Measurements from ENCODE around the gene HPN.
"Not testable (repeated sequence)": the region's sequence is repeated elsewhere in the genome, so short reads cannot be mapped to it uniquely, and the experiment has no call there.

Gene HPN

DNA sequence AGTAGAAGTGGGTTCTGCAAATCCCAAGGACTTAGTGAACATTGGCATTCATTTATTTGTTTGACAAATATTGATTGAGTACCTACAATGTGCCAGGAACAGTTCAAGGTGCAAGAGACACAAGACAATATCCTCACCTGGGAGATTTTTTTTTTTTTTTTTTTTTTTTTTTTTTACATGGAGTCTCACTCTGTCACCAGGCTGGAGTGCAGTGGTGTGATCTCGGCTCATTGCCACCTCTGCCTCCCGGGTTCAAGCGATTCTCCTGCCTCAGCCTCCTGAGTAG lies 13.0 kb upstream of the HPN start:
- DNase-seq, result not testable (repeated sequence)

DNA sequence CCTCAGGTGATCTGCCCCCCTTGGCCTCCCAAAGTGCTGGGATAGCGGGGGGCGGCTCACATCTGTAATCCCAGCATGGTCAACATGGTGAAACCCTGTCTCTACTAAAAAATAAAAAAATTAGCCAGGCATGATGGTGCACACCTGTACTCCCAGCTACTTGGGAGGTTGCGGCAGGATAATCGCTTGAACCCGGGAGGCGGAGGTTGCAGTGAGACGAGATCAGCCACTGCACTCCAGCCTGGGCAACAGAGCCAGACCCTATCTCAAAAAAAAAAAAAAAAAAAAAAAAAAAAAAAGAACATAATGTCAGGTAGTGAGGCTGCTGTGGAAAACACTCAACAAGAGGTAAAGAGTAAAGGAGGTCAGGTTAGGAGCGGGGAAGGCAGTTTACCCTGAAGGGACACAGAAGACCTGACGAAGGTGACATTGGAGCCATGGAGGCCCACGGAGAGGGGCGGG lies 12.2 kb upstream of the HPN start:
- DNase-seq, result not testable (repeated sequence)

DNA sequence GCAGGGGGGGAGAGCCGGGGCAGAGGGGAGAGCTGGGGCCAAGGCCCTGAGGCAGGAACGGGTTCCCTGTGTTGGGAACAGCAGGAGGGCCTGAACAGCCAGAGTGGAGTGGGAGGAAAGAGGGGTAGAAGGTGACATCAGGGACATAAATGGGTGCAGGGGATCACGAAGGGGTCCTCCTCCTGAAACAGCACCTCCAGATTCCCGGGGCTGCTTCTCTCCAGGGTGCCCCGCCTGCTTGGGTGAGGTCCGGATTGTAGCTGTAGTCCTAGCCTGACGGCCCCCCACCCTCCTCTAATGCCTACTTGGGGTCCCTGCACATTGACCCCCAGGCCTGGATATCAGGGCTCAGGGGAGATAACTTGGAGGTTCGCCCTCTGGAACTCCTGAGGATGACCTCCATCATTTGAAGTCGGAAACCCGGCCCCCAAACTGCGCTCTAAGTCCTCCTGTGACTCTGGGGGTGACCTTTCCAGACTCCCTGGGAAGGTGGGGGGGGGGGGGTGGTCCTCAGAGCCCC lies 11.7 kb upstream of the HPN start:
- no peak for DNase-seq

DNA sequence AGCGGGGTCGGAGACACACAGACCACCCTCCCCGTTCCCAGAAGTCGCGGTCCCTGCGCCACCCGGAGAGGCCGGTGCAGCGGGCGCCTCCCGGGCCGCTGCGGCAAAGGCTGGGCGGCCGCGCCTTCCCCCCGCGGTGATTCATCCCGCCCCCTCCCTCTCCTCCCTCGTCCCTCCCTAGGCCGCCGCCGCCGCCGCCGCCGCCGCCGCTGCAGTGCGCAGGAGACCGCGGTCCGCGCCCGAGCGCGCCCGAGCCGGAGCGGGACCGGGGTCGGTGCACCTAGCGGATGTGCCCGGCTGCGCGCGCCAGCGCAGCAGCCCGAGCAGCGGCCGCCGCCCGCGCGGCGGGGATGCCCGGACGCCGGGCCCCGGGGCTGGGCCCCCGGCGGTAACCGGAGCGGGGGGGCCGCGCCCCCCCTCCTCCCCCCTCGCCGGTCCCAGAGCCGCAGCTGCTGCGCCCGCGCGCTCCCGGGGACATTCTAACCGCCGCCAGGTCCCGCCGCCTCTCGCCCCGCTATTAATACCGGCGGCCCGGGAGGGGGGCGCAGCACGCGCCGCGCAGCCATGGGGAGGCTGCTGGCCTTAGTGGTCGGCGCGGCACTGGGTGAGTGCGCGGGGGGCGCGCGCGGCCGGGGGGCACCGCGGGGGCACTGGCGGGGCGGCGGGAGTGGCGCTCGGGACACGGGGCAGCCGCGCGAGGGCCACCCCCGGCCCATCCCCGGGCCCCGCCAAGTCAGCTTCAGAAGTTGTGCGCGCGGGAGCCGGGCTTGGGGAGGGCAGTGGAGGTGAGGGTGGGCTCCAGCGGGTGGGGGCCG lies 11.1 kb upstream of the HPN start, which contains the start of gene SCN1B:
SCN1B (plus strand) TSS at position 214 of the 815 bp plus-strand sequence; CDS start at position 565, 351 bp downstream.
- peak; percentile 12 for DNase-seq

DNA sequence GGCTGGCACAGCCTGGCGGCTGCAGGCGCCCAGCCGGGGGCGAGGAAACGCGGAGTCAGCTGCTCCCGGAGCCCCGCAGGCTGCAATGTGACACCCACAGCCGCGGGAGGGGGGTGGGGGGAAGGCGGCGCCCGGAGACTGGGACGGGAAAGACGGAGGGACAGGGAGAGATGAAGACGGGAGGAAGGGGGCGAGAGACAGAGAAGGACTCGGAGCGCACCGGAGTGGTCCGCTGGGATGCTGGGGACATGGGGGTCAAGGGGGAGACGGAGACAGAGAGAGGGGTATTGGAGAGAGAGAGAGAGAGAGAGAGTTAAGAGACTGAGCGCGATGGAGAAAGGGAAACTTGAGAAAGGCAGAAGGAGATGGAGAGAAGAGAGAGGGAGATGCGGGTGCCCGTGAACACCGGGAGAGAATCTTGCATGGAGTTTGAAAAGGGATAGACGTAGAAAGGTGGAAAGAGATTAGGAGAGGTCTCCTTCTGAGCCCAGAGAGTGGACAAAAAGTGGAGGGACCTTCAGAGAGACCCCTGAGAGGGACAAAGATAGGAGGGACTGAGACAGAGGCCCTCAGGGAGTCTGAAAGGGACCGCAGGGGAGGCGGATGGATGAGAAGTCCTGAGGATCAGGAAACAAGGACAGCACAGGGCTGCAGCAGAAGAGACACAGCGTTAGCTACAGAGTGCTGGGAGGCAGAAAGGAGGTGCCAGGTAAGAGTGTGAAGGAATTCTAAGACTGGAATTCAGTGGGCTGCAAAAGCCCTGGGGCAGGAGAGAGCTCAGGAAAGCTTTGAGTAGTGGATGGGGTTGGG lies 10.2 kb upstream of the HPN start:
- peak; percentile 45 for DNase-seq

DNA sequence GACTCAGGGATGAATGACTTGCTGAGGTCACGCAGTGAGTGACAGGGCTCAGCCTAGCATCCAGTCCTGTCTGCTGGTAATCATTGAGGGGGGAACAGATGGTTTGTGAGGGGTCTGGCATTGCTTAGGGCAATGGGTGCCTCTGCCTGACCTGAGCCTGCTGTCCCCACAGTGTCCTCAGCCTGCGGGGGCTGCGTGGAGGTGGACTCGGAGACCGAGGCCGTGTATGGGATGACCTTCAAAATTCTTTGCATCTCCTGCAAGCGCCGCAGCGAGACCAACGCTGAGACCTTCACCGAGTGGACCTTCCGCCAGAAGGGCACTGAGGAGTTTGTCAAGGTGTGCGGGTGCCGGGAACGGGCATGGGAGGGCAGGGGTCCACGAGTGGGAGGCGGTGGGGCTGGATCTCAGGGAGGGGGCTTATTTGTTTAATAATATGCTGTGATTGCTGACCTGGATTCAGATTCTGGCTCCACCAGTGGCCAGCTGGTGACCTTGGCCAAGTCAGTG lies 9.1 kb upstream of the HPN start:
- no peak for DNase-seq

DNA sequence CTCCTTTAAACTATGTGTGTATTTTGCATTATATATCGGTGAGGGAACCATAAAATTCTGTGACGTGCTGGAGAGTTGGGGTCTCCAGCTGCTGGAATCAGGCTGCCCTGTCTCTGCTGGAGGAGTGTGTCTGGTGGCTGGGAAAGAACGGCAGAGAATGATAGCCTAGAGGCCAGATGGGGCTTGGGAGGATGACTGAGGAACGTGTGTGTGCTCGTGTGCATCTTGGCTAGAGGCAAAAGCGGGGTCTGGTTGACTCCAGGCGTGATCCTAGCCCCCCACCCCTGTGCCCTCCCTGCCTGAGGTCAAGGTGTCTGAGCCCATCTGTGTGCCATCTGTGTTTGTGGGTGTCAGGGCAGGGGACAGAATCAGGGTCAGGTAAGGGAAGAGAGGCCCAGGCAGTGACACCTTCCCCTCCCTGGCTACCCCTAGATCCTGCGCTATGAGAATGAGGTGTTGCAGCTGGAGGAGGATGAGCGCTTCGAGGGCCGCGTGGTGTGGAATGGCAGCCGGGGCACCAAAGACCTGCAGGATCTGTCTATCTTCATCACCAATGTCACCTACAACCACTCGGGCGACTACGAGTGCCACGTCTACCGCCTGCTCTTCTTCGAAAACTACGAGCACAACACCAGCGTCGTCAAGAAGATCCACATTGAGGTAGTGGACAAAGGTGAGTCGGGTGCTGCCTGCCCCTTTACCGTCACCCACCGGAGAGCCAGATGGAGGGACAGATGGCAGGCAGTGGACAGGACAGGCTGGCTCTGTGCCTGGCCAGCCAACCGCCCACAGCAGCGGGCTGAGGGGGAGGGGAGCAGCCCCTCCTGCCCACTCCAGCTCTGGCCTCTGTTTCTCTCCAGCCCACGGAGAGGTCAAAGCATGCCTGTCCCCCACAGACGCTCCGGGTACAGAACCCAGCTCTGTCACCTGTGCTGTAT lies 8.2 kb upstream of the HPN start:
- DNase-seq, result no peak

DNA sequence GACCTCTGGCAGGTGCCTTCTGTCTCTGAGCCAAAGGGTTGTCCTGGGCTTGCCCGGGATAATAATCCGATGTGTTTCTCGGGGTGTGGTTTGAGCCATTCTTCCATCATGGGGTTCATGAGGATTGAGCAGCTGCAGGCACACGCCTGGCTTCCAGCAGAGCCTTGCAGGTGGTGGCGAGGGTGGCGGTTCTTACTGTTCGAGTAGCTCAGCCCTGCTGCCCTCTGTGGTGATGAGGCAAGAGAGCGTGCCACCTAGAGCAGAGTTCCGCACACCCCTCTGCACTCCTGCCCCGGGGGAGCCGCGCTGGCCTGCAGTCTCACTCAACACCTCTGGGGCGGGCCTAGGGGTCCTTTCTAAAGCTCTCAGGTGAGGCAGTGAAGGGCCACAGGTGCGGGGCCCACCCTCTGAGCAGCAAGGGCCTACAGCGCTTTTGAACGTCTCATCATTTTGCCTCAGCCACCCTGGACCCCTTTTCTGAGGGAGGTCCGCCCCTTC lies 7.5 kb upstream of the HPN start:
- DNase-seq, result no peak

DNA sequence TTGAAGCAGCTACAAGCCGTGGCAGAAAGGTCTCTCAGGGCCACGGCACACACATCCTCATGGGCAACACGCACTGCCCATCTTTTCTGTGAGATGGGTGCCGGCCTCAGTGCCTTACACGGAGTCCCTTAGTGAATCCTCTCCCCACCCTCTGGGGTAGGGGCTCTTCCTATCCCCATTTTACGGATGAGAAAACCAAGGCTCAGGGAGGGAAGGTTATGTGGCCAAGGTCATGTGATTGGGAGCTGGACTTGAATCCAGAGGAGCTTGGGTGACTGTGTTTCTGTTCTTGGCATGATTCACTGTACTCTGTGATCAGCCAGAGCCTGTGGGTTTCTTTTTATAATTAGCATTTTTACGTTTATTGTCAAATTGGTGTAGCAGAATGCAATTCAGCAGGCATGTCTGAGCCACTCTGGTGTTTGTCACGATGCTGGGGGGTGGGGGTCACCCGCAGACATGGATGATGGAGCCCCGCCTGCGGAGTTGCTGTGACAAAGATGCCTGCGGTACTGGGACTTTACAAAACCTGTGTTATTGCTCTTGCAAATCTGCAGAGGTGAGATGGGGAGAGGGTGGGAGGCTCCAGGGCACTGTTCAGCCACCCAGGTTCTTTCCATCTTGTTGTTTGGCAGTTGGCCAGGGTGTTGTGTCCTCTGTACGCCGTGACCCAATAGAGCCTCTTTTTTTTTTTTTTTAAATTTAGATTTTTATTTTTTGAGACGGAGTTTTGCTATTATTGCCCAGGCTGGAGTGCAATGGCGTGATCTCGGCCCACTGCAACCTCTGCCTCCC lies 6.7 kb upstream of the HPN start:
- DNase-seq, result no peak

DNA sequence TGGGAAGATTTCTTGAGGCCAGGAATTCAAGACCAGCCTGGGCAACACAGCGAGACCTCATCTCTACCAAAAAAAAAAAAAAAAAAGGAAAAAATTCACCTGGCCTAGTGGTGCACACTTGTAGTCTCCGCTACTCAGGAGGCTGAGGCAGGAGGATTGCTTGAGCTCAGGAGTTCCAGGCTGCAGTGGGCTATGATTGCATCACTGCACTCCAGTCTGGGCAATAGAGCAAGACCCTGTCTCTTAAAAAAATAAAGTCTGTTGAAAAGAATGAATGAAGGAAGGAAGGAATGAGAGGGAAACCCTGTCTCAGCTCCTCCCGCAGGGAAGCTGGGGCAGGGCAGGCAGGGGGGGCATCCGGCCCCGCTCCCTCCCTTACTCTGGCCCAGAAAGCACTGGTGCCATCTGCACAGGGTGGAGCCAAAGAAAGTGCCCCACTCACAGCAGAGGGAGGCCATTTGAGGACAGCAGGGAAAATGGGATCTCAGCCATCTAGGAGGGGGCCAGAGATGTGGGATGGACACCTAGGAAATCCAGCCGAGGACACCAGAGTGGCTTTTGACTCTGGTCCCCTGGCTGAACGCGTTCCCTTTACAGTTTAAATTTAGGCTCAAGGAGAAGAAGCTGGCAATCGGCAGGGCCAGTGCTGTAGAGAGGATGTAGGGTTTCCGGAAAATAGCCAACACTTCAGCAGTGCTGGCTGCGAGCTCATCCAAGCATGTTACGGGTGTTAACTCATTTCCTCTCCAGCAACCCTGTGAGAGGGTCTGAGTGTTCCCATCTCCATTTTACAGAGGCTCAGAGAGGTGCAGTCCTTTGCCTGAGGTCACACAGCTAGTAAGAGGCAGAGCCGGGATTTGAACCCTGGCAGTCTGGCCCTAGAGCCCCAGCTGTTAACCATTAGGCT lies 3.6 kb upstream of the HPN start:
- peak; percentile 87 for DNase-seq

DNA sequence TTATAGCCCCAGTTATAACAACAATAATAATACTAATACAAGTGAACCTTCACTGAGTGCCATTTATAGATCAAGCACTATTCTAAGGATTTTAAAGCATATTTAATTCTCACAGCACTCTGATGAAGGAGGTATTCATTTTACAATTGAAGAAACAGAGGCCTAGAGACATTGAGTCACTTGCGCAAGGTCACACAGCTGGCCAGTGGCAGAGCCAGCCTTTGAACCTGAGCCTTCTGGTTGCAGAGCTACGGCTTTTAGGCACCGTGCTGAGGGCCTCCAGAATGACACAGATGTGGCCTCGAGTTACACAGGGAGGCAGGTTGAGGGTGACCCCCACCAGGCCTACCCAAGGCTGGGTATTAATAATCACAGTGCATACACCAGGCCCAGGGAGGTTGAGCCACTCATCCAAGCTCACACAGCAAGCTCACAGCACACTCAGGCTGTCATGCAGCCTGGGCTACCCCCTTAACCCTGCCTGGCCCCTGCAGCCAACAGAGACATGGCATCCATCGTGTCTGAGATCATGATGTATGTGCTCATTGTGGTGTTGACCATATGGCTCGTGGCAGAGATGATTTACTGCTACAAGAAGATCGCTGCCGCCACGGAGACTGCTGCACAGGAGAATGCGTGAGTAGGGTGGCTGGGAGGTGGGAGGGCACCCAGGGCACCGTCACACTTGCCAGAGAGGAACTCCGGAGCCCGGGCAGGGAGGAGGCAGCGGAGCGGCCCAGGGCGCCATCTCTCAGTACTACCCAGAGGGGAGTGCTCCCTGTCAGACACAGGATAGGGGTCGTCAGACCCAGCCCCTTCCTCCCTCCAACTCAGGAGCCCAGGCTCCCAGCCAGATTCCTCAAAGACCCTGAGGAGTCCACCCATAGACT lies 2.7 kb upstream of the HPN start:
- peak; percentile 82 for DNase-seq

DNA sequence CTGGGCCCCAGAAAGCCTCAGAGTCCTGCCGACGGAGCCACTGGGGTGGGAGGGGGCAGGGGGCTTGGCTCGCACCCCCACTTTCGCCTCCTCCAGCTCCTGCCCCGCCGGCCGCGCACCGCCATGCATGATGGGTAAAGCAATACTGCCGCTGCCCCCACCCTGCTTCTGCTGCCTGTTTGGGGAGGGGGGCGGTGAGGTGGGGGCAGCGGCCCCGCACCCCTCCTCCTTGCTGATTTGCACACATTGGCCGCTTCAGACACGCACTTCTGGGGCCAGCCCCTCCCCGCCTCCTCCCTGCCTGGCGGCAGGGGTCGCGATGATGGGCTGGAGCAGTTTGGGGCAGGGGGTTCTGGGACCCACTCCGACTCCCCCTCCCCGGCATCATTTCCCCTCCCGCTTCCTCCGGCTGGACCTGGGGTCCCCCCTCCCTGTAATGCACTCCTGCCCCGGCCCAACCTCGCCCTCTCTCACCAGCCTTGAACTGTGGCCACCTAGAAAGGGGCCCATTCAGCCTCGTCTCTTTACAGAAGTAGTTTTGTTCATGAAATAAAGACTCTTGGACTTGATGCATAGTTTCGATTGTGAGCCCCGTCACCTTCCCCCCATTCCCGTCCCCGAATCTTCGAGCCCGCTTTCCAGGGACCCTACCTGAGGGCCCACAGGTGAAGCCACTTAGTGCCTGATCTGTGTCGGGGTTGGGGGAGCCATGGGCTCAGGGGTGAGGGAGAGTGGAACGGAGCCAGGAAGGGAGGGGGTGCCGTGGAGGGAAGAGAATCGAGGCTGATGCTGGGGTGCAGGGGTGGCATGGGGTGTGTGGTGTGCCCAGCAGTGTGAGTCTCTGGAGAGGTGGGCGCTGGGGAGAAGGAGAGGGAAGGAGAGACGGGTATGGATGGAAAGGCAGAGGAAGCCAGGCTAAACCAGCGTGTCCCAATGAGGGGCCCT lies 1.4 kb upstream of the HPN start:
- DNase-seq, result no peak

DNA sequence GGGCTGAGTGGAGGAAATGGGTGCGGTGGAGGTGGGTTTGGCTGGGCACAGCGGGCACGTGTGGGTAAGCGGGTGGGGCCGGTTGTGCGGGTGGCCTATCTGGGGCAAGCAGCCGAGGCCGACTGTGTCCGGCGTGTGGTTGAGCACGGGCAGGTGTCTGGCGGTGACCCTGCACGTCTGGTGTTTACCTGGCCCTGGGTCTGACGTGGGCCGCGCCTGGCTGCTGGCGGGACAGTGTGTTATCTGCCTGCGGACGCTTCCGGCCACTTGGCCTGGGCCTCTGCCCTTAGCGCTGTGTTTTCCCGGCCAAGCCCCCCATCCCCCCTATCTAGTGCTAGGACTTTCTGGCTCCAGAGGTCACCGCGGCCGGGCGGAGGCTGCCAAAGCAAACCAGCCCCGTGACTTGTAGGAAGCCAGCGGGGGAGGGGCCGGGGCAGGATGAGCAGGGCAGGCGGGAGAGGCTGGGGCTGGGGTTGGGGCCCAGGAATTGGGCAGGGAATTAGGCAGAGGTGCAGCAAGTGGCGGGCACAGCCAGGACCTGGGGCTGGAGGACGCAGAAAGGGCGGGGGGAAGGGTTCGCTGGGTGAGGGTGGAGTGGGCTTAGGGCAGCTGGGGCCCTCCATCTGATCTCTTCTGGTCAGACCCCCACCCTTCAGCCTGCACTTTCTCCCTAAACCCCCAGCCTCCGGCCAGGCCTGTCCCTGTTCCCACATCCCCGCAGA lies 534 bp upstream of the HPN start:
- no peak for DNase-seq

DNA sequence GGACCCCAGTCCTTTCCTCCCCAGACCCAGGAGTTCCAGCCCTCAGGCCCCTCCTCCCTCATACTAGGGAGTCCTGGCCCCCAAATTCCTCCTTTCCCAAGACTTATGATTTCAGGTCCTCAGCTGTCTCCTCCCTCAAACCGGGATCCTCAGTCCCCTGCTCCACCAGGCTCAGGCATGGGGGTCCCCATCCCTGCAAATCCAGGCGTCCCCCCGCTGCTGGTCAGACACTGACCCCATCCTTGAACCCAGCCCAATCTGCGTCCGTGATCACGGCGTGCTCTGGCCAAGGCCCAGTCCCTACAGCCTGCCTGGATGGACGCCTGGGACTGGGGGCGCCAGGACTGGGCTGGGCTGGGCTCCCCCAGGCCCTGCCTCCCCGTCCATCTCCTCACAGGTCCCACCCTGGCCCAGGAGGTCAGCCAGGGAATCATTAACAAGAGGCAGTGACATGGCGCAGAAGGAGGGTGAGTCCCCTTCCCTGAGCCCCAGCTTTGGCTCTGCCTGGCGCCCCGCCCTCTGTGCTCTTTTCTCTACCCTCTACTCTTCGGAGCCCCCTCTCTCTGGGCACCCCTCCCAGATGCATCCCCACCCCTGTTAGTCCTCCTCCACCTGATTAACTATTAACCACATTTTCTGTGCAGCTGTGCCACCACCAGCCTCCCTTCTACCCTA lies 672 bp downstream of the HPN start:
- DNase-seq, result no peak

DNA sequence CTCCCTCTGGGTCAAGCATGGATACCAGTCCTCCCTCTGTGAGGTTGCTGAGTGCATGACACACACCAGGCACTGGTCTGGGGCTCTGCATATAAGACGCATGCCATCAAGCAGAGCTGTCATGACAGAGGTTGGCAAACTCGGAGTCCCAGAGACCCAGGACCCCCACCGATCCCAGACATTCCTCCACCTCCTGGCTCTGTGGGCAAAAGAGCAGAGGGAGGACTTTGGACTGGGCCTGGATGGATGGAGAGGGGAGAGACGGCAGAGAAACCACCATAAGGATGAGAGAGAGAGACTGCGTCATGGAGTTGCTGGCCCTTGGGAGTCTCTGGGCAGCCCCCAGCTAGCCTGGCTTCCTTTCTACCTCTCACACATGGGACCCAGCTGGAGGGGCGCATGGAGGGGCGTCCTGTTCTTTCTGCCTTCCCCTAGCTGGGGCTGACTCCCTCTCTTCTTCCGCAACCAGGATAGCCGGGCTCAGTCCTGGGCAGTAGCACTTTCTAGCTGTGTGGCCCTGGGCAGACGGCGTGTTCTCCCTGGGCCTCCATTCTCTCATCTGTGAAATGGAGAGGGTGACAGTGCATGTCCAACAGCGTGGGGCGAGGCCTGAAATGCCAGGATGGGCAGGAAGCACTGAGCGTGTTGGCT lies 1.6 kb downstream of the HPN start:
- no peak for DNase-seq

DNA sequence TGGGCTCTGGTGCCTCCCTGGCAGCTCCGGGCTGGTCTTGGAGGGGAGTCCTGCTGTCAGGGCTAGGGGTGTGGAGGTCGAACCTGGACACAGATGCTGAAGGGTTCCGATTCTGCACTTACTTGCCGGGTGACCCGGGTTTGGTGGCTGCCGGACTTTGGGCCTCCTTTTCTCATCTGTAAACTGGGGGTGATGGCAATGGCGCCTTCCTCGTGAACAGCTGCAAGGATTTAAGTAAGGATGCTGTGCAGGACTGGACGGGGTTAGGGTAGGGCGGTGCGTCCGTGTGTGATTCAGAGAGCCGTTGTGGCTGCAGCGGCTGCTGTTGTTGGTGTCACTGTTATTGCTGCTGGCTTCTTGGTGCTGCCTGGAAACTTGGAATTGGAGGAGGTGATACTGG lies 2.4 kb downstream of the HPN start:
- no peak for DNase-seq

Data from DMS 273 treated with DMSO at 0.1 percent for 48 hours (cell line).